Muscle layer of colon (tissue), 2 donors: ENCODE measurements around the gene HRK.

Experiments used
- H3K27ac ChIP-seq: one replicate; pipeline ENCODE4 v1.7.0; 2013; ENCODE audit warnings: low read depth, mild to moderate bottlenecking, low read length, moderate library complexity
- H3K27me3 ChIP-seq, 2 donors: one replicate each; pipeline ENCODE4 v1.7.0; 2013; ENCODE audit warnings: low read length in 2 of 2, mild to moderate bottlenecking in 2 of 2; ENCODE audit not compliant: insufficient read depth in 2 of 2, control insufficient read depth in 1 of 2
- H3K36me3 ChIP-seq: one replicate; pipeline ENCODE4 v1.7.0; 2013; ENCODE audit warnings: mild to moderate bottlenecking, low read length; ENCODE audit not compliant: insufficient read depth
- H3K4me1 ChIP-seq: one replicate; pipeline ENCODE4 v1.7.0; 2013; ENCODE audit warnings: mild to moderate bottlenecking, low read length; ENCODE audit not compliant: insufficient read depth
- H3K4me3 ChIP-seq, 2 donors: one replicate each; pipeline ENCODE4 v1.7.0; 2013; ENCODE audit warnings: low read length in 2 of 2, low read depth in 1 of 2, mild to moderate bottlenecking in 1 of 2, moderate library complexity in 1 of 2
- H3K9ac ChIP-seq: one replicate; pipeline ENCODE4 v1.7.0; 2013; ENCODE audit warnings: low read length
- H3K9me3 ChIP-seq: one replicate; pipeline ENCODE4 v1.7.0; 2013; ENCODE audit warnings: mild to moderate bottlenecking, low read length
- donor health status: abdominal sarcoma.
- donor health status: Adenocarcinoma of cecum.

The HRK gene

GRCh38 chr12:116881325-116881876 is at the start of gene HRK:
TSS of gene HRK (minus strand) at chr12:116881441. CDS start at chr12:116881307, 134 bp downstream.
- Histone ChIP-seq H3K27ac (no peak within 1 kb of the TSS), H3K36me3 (no peaks in the 10 kb centered on the region), H3K27me3 (peaks cover 40 to 68% of the 10 kb centered on the region in 2 donors), H3K4me1 (peaks cover 21% of the 10 kb centered on the region), H3K4me3 (no peak within 1 kb of the TSS), H3K9ac (no peak within 1 kb of the TSS), H3K9me3 (no peaks in the 10 kb centered on the region)

DNA sequence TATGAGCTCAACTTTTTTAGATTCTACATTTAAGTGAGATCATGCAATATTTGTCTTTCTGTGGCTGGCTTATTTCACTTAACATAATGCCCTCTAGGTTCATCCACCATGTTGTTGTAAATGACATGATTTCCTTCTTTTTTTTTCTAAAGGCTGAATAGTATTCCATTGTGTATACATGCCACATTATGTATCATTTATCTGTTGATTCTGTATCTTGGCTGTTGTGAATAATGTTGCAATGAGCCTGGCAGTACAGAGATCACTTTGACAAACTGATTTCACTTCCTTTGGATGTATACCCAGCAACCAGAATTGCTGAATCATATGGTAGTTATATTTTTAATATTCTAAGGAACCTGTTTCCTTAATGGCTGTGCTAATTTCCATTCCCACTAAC is 48.6 kb upstream of the HRK start:
- Histone ChIP-seq H3K36me3 (peaks cover 5% of the 10 kb centered on the region), H3K9me3 (no peaks in the 10 kb centered on the region), H3K4me3 (no peak overlapping the region), H3K27ac (no peak overlapping the region), H3K9ac (no peak overlapping the region), H3K27me3 (no peaks in the 10 kb centered on the region), H3K4me1 (peaks cover 40% of the 10 kb centered on the region)

- Histone ChIP-seq H3K9ac (no peak overlapping the region), H3K36me3 (peaks cover 5% of the 10 kb centered on the region), H3K9me3 (no peaks in the 10 kb centered on the region), H3K4me3 (no peak overlapping the region), H3K4me1 (peaks cover 37% of the 10 kb centered on the region), H3K27me3 (no peaks in the 10 kb centered on the region), H3K27ac (no peak overlapping the region)
Measured at GRCh38 chr12:116928504-116928903, 47.3 kb upstream of the HRK start.

- Histone ChIP-seq H3K4me3 (no peak overlapping the region), H3K9me3 (no peaks in the 10 kb centered on the region), H3K27me3 (no peaks in the 10 kb centered on the region), H3K4me1 (peaks cover 28% of the 10 kb centered on the region), H3K27ac (peak overlapping the region; percentile 15), H3K9ac (no peak overlapping the region), H3K36me3 (peaks cover 5% of the 10 kb centered on the region)
Measured at GRCh38 chr12:116927244-116927940, 46.2 kb upstream of the HRK start.

DNA sequence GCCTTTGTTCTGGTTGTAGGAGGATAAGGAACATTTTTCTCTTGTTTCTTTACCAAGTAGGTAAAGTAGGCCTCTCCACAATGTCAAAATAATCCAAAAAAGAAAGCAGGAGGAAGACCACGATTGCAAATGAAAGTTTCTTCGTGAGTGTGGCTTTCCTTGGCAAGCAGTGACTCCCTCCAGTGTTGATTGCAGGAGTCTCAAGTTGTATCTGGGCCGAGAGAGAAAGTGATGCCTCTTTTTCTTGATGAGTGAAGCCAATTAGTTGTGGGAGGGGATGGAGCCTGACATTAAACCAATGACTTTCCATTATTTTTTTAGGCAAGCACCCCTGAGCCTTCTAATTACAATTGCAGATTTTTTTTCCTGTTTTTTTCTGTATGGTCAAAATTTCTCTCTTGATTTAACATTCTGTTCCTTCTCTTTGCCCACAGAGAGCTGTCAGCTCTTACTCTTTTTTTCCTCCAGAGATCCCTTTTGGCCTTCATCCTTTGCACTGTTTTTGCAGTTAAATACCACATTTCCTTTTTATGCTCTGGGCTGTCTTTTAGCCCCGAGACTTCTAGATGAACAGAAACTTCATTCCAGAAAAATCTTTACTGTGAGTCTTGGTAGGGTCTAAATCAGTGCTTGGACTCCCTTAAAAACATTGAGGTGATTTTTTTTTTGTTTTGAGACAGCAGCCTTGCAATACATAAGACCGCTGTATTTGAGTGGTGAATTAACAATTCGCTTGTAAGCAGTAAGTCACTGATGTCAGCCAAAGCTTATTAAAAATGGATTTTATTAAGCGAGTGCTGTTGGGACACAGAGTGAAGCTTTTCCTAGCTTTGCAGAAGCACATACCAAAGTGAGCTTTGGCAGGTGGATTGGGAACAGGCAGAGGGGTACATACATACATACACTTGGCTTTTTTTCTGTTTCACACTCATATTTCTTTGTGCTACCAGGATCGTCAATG is 45.3 kb upstream of the HRK start:
- Histone ChIP-seq H3K36me3 (peaks cover 5% of the 10 kb centered on the region), H3K9ac (no peak overlapping the region), H3K4me1 (peaks cover 28% of the 10 kb centered on the region), H3K27me3 (no peaks in the 10 kb centered on the region), H3K4me3 (no peak overlapping the region), H3K27ac (peak overlapping the region; percentile 10), H3K9me3 (no peaks in the 10 kb centered on the region)

GRCh38 chr12:116924558-116925453 is 43.6 kb upstream of the HRK start:
- Histone ChIP-seq H3K9me3 (no peaks in the 10 kb centered on the region), H3K4me1 (peaks cover 28% of the 10 kb centered on the region), H3K27me3 (no peaks in the 10 kb centered on the region), H3K27ac (no peak overlapping the region), H3K9ac (no peak overlapping the region), H3K4me3 (no peak overlapping the region), H3K36me3 (peaks cover 5% of the 10 kb centered on the region)

- Histone ChIP-seq H3K4me3 (no peak overlapping the region), H3K27me3 (no peaks in the 10 kb centered on the region), H3K9me3 (no peaks in the 10 kb centered on the region), H3K27ac (no peak overlapping the region), H3K9ac (no peak overlapping the region), H3K36me3 (no peaks in the 10 kb centered on the region), H3K4me1 (peaks cover 25% of the 10 kb centered on the region)
Measured at GRCh38 chr12:116922194-116922897, 41.1 kb upstream of the HRK start.

- Histone ChIP-seq H3K27ac (no peak overlapping the region), H3K4me1 (peaks cover 12% of the 10 kb centered on the region), H3K27me3 (no peaks in the 10 kb centered on the region), H3K4me3 (no peak overlapping the region), H3K36me3 (no peaks in the 10 kb centered on the region), H3K9ac (no peak overlapping the region), H3K9me3 (no peaks in the 10 kb centered on the region)
Measured at GRCh38 chr12:116920939-116921338, 39.7 kb upstream of the HRK start.

DNA sequence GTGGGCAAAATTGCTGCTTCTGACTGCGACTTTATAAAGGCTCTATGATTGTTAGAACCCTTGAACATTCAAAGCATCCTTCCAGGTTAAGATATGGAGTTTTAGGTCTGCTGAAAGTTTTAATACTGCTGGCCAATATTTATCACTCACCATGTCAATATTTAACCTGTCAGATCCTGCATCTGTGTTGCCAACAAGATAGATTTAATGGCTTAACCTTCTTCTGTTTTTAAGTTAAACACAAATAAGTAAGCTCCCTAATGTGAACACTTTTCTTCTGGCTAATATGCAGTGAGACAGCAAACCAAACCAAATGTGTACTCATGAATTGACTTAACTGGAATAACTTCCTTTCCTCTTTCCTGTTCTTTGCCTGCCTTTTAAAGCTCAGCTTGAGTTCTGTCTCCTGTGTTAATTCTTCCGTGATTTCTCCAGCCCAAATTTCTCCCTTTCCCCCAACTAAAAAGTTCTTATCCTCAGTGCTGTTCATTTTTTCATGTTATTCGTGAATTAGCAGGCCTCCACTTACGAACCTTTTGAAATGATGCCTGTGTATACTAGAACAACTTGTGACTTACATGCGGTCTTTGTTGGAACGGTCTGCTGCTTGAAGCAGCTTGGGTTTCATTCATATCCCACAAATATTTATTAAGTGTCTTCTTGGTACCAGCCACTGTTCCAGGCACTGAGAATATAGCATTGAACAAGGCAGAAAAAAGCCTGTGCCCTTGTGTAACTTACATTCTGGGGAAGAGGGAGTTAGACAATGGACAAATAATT is 38.7 kb upstream of the HRK start:
- H3K27me3 ChIP-seq, result no peaks in the 10 kb centered on the region
- H3K4me1 ChIP-seq, result peaks cover 4% of the 10 kb centered on the region
- H3K27ac ChIP-seq, result no peak overlapping the region
- H3K9ac ChIP-seq, result no peak overlapping the region
- no peaks in the 10 kb centered on the region for H3K36me3 ChIP-seq
- no peaks in the 10 kb centered on the region for H3K9me3 ChIP-seq
- H3K4me3 ChIP-seq, result no peak overlapping the region

DNA sequence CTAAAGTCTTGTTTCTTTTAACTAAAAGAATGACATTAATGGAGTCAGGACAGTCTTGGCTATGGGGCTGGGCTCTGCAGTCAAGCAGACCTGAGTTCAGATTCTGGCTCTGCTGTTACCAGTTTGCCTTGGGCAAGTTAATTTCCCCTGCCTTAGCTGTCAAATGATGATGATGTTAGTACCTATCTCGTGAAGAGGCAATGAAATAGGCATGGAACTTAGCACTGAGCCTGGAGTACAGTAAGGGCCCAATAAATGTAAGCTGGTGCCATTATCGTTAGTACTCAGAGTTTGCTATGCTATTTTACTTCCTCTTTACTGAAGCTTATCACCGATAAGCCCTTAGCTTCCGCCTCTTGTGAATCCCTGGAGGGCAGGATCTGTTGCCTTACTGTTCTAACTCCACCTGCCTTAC is 38.0 kb upstream of the HRK start:
- no peaks in the 10 kb centered on the region for H3K9me3 ChIP-seq
- no peaks in the 10 kb centered on the region for H3K27me3 ChIP-seq
- no peak overlapping the region for H3K9ac ChIP-seq
- H3K27ac ChIP-seq, result no peak overlapping the region
- no peaks in the 10 kb centered on the region for H3K36me3 ChIP-seq
- no peaks in the 10 kb centered on the region for H3K4me1 ChIP-seq
- no peak overlapping the region for H3K4me3 ChIP-seq
